GM21515 (cell line): ENCODE data around the gene PIGQ.

ENCODE experiments used
- ATAC-seq: cut with Tn5 transposase; IDR thresholded peaks from one replicate; pipeline ENCODE4 v1.9.1; 2021; ENCODE audit not compliant: unreplicated experiment

Gene PIGQ

DNA sequence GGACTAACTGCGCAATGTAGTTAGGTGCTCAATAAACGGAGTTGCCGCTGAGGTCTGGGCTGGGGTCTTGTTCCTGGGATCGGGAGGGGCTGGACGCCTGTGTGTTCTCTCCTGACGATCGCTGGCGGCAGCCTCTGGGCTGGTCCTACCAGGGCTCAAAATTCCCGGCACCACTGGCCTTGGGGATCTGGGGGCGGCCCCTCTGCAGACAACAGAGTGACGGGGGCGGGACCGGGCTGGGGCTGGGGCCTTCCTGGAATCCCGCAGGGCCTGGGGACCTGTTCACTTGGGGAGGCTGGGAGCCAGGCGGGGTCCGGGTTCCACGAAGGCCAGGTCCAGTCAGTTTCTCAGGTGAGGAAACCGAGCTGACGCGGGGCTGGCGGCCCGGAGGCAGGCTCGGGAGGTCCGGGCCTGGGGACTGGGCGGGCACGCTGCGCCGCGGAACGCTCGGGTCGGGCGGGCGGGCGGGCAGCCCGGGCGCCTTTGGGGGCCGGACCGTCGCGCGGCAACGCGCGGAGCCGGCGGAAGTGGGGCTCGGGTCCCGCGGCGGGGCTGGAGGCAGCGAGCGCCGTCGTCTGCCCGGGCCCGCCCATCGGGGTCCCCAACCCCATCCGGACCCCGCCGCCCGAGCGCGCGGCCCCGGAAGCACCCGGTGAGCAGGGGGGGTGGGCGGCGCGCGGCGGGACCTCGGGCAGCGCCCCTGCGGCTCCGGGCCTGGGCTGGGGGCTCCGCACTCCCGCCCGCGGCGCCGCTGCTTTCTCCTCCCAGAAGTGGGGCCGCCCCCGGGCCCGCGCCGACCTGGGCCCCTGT lies at the start of gene PIGQ:
Gene PIGQ (plus strand): TSS at position 524 of the 810 bp plus-strand sequence. CDS start 4,107 bp downstream, outside the sequence.
- no peak for ATAC-seq

DNA sequence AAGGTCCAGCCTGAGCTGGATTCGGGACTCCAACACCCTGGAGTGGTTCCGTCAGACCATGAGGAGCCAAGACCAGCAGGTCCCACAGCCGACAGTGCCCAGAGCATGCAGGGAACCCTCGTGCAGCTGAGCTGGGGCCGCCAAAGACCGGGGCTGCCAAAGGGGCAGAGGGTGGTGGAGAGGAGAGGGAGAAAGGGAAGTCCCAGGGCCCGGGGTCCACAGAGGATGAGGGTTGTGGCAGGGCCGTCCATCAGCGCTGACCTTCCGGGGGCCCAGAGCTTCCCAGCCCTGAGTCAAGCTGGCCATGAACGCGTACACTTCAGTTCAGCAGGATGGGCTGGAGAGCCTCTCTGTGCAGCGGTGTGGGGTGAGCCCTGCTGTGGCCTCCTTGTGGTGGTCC lies 48.9 kb upstream of the PIGQ start:
- no peak for ATAC-seq

DNA sequence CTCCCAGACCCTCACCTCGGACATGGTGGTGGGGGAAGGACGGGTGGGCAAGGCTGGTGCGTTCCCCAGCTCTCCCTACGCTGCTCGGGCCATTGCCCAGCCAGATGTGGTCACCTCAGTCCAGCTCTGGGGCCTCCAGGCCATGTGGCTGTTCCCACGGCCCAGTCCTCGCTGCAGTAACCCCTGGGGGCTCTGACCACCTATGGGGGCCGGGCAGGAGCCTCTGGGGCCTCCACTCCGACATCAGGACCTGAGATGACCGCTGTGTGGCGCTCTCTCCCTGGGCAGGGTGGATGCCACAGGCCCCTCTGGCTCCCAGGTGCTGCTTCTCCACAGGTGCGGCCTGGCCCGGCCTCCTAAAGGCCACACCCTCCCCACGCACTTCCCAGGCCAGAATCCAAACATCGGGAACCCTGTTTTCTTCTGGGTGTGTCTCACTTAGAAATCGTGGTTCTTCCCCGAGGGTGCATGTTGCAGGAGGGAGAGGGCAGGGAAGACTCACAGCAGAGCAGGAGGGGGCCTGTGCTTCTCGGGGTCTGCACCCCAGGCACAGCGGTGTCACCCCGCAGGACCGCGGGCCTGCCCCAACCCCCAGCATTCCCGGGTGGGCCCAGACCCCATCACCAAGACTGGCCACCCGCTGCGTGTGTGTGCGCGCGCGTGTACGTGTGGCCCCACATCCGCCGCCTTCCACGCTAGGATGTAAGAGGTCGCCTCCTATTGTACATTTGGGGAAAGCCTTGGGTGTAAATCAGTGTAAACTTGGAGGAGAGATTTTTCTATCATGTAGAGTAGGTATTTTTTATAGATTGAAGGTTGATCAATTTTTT lies 48.2 kb upstream of the PIGQ start:
- no peak for ATAC-seq

DNA sequence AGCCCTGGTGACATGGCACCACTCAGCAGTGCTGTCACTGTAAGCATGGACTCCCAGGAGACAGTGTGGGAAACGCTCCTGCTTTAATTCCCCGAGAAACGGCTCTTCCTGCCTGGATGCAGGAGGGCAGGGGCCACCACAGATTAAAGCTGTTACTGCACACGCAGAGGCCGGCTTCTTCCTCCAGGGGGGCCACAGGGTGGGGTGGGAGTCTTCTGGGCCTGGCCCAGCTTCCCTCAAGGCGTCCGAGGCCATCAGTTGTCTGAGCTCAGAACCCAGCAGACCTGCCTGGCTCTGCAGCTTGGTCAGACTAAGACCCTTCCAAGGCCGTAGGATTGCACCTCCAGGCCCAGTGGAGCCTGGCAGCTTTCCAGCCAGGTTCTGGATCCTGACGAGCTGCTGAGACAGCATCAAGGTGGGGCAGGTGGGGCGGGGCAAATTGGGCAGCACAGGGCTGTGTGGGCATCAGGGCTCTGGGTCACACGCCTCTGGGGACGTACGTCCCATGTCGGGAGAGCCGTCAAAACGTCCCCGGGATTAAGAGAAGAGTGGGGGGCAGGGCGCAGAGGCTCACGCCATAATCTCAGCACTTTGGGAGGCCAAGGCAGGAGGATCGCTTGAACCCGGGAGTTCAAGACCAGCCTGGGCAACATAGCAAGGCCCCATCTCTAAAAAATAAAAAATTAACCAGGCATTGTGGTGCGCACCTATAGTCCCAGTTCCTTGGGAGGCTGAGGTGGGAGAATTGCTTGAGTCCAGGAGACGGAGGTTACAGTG lies 47.3 kb upstream of the PIGQ start:
- no peak for ATAC-seq

DNA sequence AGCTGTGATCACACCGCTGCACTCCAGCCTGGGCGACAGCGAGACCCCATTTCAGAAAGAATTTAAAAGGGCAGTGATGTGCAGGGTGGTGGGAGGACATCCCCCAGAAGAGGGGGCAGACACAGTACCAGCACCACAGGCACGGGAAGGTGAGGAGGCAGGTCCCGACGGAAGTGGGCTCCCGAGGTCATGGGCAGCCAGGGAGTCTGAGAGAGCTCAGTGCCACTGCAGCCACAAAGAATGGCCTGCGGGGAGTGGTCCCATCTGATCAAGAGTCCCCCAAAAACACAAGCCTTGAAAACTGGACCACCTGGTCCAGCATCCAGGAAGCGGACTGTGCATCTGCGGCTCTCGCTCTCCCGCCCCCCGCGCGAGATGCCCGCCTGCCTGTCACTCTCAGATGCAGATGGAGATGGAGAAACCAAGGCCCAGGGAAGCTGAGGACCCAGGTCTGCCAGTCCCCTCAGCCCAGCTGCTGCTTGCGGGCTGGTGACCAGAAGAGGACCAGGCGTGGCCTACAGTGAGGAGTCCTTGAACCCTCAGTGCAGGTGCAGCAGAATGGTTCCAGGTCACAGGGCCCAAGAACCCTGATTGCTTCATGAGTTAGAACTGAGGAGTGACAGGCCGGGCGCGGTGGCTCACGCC lies 46.5 kb upstream of the PIGQ start:
- no peak for ATAC-seq

DNA sequence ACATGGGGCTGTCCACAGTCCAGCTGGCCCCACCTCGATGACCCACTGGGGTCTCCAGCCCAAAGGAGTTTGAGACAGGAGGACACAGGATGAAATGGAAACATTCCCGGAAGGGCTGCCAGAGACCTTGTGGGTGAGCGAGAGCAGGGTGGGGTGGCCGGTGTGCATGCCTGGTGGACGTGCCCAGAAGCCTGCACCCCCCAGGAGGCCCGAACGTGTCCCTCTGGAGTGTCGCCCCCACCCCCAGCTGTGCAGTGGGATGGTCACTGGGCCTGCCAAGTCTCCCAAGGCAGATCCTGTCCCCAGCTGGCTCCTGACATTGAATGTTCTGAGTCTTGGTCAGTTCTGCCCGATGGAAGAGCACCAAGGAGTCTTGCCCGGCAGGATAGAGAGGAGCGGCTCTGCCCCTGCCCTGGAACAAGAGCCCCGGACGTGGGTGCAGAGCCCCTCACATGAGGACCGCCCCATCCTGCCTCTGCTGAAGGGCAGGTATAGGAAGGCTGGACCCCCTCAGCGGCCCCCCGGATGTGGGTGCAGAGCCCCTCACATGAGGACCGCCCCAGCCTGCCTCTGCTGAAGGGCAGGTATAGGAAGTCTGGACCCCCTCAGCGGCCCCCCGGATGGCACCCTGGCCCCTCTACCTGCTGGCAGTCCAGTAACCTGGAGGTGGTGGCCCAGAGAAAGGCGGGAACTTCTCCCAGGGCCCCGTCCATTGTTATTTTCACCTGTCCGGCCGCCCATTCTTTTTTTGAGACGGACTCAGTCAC lies 45.3 kb upstream of the PIGQ start:
- ATAC-seq: no peak

DNA sequence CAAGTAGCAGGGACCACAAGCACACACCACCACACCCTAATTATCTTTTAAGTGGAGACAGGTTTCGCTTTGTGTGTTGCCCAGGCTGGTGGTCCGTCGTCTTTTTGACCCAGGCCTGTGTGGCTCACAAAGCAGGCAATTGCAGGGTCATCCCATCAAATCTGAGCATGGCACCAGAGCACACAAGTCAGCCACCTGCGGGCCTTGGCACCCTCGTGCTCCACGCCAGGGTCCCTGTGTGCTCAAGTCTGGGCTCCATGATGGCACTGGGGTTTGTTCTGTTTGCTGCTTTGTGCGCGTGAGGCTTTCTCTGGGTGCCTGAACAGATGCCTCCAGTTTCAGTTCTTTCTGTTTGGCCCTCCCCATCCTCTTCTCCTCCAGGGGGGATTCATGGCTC lies 44.6 kb upstream of the PIGQ start:
- ATAC-seq: no peak

DNA sequence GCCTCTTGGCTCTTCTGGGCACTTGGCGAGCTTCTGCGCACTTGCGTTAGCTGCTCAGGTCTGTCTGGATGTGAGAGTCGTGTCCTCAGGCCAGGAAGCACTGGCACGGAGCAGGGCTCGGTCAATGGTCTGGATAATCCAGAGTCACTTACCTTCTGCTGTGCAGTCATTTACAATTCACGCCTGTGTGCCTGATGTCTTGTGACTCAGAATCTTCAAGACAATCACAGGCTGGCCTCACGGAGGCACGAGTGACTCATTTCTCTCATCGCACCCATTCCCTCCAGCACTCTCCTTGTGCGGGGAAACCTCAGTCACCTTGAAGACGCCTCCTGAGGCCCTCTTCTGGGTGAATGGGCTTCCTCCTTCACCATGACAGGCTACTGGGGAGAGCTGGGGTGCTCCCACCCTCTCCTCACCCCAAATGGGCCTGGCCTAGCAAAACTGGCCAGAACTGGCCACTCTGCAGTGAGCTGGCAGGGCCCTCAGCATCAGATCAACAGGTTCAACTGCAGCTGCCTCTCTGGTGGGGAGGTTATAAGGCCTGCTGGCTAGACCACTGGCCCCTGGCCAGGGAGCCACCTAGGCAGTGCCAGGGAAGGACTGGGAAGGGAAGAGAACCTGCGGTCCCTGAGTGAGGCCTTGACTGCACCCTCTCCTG lies 44.1 kb upstream of the PIGQ start:
- no peak for ATAC-seq

DNA sequence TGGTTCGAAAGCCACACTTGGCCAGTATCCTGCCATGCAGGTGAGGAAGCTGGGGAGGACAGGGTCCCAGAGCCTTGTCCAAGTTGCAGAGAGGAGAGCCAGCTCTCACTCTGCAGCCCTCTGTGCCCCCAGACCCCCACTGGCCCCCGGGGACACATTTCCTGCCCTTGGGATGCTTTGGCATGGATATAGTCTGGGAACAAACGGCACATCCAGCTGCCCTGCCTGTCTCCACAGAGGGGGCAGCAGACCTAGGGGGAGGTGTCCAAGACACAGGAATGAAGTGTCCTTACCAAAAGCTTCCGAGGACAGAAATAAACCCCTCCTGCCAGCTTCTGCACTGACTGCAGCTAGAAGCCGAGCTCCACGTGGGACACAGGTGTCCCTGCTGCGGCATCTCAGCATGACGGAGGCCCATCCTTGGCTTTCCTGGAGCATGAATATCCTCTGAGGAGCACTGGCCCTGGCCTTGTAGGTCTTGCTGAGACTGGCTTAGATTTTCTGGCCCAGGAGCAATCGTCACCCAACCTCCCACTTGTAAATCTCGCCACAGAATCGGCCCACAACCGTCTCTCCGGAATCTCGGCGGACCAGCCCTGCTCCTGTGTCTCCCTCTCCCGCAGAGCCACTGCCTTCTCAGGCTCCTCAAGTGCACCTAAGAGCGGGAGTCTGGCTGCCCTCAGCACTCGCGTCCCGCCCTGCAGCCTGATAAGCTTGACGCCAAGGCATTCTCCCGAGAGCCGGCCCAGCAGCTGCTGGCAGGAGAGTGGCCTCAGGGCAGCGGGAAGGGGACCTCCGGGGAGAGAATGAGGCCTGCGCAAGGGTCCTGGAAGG lies 43.4 kb upstream of the PIGQ start:
- ATAC-seq: no peak

DNA sequence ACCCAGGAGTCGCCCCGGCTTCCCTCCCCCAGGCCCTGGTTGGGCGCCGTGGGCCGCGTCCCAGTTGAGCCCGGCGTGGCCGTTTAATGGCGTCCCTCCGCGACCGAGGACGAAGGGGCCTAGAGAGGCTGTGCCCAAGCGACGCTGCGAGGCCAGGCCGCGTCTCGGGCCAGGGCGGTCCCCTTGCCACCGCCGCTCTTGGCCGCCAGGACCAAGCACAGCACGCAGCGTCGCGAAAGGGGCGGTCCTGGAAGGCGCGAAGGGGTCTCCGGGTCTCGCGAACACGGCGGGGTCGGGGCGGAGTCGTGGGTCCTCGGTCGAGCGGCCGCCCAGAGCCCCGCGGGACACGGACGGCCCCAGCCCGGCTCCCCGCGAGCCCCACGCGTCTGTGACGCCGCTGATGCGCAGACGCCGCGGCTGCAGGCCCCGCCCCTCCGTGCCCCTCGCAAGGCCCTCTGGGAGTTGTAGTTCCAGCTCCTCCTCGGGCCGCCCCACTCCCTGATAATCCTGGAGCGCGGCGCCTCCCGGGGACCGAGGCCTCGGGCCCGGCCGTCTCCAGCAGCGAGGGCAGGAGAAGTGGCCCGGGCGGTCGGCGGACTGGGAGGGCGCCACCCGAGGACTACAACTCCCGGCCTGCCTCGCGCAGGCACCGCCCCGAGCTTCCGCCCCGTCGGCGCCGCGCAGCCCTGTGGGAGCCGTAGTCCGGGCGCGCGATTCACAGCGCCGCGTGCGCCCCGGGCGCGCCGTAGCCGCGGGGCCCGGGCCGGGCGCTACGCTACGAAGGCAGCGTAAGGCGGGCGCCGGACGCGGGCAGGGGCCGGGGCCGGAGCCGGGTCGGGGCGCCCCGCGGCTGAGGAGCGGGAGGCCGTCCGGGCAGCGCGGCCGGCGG lies 42.5 kb upstream of the PIGQ start, which contains the start of gene CAPN15:
Gene CAPN15 (plus strand): TSS at position 698 of the 889 bp plus-strand sequence. CDS start 19,127 bp downstream, outside the sequence.
- ATAC-seq: peak; percentile 64

DNA sequence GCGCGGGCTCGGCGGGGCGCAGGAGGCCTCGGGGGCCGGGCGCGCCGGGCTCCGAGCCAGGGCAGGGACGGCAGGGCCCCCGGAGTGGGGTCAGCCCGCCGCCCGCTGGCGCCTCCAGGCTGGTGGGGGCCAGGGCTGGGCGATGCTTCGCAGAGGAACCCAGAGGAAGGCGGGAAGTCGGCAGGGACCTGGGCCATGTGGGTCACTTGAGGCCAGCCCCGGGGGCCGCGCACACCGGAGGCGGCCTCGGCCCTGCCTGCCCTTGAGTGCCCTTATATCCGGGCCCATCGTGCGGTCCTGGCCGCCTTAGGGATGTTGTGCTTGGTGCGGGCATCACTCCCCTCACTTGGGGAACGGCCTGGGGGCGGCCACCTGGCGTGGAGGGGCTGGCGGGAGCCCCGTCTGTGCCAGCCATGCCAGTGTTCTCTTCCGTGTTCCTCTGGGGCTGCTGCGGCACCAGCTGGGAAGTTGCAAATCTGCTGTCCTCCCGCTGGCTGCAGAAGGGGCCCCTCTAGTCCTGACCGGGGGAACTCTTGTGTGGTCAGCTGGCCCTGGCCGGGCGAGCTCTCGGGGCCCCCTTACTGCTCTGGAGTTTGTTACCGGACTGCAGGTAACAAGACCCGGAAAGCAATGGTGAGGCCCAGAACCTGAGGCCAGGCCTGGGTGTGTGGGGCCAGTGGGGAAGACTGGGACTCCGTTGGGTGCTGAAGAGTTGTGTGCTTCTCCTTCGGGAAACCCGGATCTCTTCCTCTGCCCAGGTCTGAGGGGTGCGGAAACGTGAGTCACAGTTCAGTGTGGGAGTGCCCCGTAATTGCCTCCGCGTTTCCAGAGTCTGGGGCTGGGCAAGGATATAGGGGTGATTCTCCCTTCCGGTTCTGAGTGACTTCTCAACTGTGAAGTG lies 41.4 kb upstream of the PIGQ start:
- ATAC-seq: no peak

DNA sequence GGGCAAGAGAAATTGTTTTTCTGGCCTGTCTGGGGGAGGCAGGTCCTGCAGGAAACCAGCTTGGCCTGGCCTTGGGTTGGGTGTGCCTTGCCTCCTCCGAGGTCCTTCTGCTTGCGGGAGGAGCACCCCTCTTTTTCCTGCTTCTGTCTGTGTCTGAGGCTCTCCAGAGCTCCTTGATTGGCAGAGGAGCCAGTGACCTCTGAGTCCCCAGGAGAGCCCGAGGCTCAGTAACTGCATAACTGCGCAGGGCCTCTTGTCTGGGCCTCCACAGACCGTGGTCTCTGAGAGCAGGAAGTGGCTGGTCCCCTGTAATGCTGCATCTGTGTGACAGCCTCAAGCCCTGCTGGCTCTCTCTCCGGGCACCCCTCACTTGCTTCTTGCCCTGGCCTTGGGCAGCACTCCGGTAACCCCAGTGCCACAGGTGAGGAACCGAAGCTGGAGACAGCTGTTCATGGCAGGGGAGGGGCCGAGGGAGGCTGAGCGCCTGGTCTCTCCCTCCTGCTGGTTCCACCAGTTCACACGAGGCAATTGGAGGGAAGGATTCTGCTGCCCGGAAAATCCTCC lies 40.7 kb upstream of the PIGQ start:
- no peak for ATAC-seq

DNA sequence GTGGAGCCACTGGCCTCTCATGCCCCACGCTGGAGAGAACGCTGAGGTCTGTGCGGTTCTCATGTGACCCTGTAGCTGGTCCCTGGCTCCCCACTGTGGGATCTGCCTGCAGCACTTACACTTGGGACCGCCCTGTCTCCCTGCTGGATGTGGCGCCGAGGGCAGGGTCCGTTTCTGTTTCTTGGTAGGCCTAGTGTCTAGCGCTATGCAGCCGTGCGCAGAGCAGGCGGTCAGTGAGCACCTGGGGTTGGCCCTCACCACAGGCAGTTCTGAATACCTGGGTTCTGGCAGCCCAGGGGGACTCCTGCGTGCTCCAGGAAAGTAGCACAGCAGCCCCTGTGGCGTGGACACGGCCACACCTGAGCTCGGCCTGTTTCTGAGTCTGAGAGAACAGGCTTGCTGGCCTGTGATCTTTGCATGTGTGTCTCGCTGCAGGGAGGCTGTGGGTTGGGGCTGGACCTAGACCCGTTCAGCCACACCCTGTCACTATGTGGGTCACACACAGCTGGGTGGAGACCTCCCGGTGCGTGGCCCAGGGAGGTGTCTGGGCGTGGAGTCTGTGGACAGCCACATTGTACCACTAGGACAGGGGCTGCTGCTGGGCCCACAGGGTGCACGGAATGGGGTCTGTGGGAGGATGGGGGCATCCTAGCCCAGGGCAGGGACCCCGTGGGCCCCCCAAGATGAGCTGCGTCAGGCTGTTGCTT lies 39.5 kb upstream of the PIGQ start:
- ATAC-seq: no peak

DNA sequence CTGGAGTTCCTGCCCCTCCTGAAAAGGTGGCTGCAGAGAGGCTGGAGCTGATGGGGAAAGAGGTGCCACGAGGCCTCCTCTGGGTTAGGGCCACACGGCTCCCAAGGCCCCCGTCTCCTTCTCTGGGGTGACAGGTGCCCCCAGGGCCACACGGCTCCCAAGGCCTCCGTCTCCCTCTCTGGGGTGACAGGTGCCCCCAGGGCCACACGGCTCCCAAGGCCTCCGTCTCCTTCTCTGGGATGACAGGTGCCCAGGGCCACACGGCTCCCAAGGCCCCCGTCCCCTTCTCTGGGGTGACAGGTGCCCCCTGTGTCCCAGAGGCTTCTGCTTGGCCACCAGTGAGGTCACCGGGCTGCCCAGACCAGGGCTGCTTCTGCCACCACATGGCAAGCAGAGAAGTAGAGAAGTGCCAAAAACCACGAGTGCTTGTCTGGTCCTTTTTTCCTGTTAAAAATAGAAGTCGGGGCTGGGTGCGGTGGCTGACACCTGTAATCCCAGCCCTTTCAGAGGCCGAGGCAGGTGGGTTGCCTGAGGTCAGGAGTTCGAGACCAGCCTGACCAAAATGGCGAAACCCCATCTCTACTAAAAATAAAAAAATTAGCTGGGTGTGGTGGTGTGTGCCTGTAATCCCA lies 38.2 kb upstream of the PIGQ start:
- ATAC-seq: no peak
